ENCODE measurements around the gene GPR87. TPM values are rescaled to one million over a fixed set of nuclear protein-coding genes. Genes with fewer than 3 reads are reported as not detected.

GPR87 gene
- total RNA-seq, 4 donors from 2014 or later, result not detected

GRCh38 chr3:151318313-151318712 is 1.7 kb upstream of the GPR87 start:
- no peak for TF ChIP-seq CTCF (IDR thresholded peaks at IDR 0.05; ENCODE audit: low read depth)

GRCh38 chr3:151315846-151316245 is 774 bp downstream of the GPR87 start:
- no peak for TF ChIP-seq CTCF (IDR thresholded peaks at IDR 0.05; ENCODE audit: low read depth)

- TF ChIP-seq CTCF (IDR thresholded peaks at IDR 0.05; ENCODE audit: low read depth), result no peak
These were observed 1.5 kb downstream of the GPR87 start for GRCh38 chr3:151315136-151315535.

GRCh38 chr3:151314593-151314992 is 2.0 kb downstream of the GPR87 start:
- TF ChIP-seq CTCF (IDR thresholded peaks at IDR 0.05; ENCODE audit: low read depth), result no peak

- TF ChIP-seq CTCF (IDR thresholded peaks at IDR 0.05; ENCODE audit: low read depth), result no peak
These were observed 2.5 kb downstream of the GPR87 start for GRCh38 chr3:151314137-151314536.

GRCh38 chr3:151312972-151313371 is 3.6 kb downstream of the GPR87 start:
- TF ChIP-seq CTCF (IDR thresholded peaks at IDR 0.05; ENCODE audit: low read depth), result no peak

GRCh38 chr3:151309566-151309965 is 7.1 kb downstream of the GPR87 start:
- TF ChIP-seq CTCF (IDR thresholded peaks at IDR 0.05; ENCODE audit: low read depth), result no peak

Measured in subcutaneous adipose tissue (tissue), 4 donors.